ENCODE measurements around the gene STAT2. TPM values are rescaled to one million over a fixed set of nuclear protein-coding genes. Genes with fewer than 3 reads are reported as not detected.

The STAT2 gene
- total RNA-seq = 83.2 and 175 TPM in 2 replicates

GRCh38 chr12:56359851-56360767 lies at the start of gene STAT2:
Gene STAT2 (minus strand): TSS chr12:56360107. CDS start chr12:56356571, 3,536 bp downstream.

GRCh38 chr12:56362130-56363059 lies 2.5 kb upstream of the STAT2 start, which contains the start of gene APOF:
Gene APOF (minus strand): TSS chr12:56362857. CDS start chr12:56362745, 112 bp downstream.

GRCh38 chr12:56338308-56339157 lies 21.4 kb downstream of the STAT2 start, which contains the start of gene IL23A:
Gene IL23A (plus strand): TSS chr12:56338884. CDS start chr12:56339045, 161 bp downstream.

GRCh38 chr12:56333679-56334489 lies 26.0 kb downstream of the STAT2 start, which contains the start of gene PAN2:
Gene PAN2 (minus strand): TSS chr12:56334000. CDS start chr12:56333094, 906 bp downstream.

GRCh38 chr12:56315622-56316473 lies 44.1 kb downstream of the STAT2 start, which contains the start of gene CNPY2:
Gene CNPY2 (minus strand): TSS chr12:56315988. CDS start chr12:56315217, 771 bp downstream.

GRCh38 chr12:56299853-56300643 lies 59.9 kb downstream of the STAT2 start, which contains the start of gene CS:
Gene CS (minus strand): TSS chr12:56300330. CDS start chr12:56300201, 129 bp downstream.

Other genes starting within 250 kb of the STAT2 start
- 1,044 and 2,932 TPM in 2 replicates for gene RPL41, start 243.5 kb downstream of the STAT2 start, total RNA-seq
- 4.5 and 6.5 TPM in 2 replicates for gene ZC3H10, start 241.8 kb downstream of the STAT2 start, total RNA-seq
- 219 and 238 TPM in 2 replicates for gene ESYT1, start 231.8 kb downstream of the STAT2 start, total RNA-seq
- 67.9 and 81.5 TPM in 2 replicates for gene MYL6B, start 207.5 kb downstream of the STAT2 start, total RNA-seq
- 3,195 and 3,406 TPM in 2 replicates for gene MYL6, start 201.7 kb downstream of the STAT2 start, total RNA-seq
- gene SMARCC2, start 170.6 kb downstream of the STAT2 start, total RNA-seq = 39.0 and 45.4 TPM in 2 replicates
- gene RNF41, start 138.2 kb downstream of the STAT2 start, total RNA-seq = 121 and 157 TPM in 2 replicates
- gene NABP2, start 135.8 kb downstream of the STAT2 start, total RNA-seq = 28.3 and 31.5 TPM in 2 replicates
- gene SLC39A5, start 130.1 kb downstream of the STAT2 start, total RNA-seq = not detected in 2 replicates
- gene ANKRD52, start 101.7 kb downstream of the STAT2 start, total RNA-seq = 9.3 and 13.0 TPM in 2 replicates
- gene COQ10A, start 93.2 kb downstream of the STAT2 start, total RNA-seq = 9.1 and 13.2 TPM in 2 replicates
- gene CS, start 59.8 kb downstream of the STAT2 start, total RNA-seq = 122 and 135 TPM in 2 replicates
- 143 and 145 TPM in 2 replicates for gene CNPY2, start 44.1 kb downstream of the STAT2 start, total RNA-seq
- gene PAN2, start 26.1 kb downstream of the STAT2 start, total RNA-seq = 4.9 and 14.9 TPM in 2 replicates
- gene IL23A, start 21.2 kb downstream of the STAT2 start, total RNA-seq = 0.32 TPM in 1 of 2 replicates, not detected in the other
- gene APOF, start 2.8 kb upstream of the STAT2 start, total RNA-seq = not detected in 2 replicates
- 10.7 and 17.3 TPM in 2 replicates for gene TIMELESS, start 89.3 kb upstream of the STAT2 start, total RNA-seq
- not detected in 2 replicates for gene MIP, start 94.5 kb upstream of the STAT2 start, total RNA-seq
- 1.3 and 2.1 TPM in 2 replicates for gene SPRYD4, start 108.5 kb upstream of the STAT2 start, total RNA-seq
- gene GLS2, start 128.1 kb upstream of the STAT2 start, total RNA-seq = not detected in 2 replicates
- gene RBMS2, start 161.7 kb upstream of the STAT2 start, total RNA-seq = 11.7 and 20.7 TPM in 2 replicates

All from epithelial cell of umbilical artery (primary cell).